ENCODE data around the gene C5orf15.

DNA sequence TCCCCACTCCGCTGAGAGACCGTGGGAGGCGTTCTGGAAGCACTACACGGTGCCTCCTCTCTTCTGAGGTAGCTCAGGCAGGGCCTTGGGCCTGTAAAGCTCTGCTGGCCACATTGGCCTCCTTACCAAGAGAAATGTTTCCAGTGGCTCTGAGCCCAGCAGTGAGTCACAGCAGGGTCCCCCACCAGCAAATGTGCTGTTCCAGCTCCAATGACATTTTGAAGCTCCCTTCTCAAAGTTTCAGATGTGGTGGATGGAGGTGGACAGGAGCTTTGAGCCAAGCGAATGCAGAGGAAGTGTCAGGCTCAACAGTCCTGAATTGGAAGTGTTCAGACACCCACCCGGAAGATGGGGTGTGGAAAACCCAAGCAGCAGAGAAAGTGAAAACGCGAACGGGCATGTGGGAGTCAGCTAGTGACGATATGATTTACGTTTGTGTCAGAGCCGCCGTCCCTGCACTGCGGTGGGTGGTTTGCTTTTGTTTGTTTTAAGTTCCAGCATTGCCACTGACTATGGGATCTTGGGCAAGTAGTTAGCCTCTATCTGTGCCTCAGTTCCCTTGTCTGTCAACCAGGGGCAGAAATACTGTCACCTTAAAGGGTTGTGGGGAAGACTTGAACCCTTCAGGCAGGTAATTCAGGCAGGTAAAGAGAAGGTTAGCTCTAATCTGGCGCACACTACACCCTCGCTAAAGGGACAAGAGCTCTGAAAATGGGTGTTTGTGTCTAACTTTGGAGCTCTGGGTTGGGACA is 38.2 kb downstream of the C5orf15 start:
- TF ChIP-seq PPARA (CRISPR knock-in tag; IDR thresholded peaks at IDR 0.05; ENCODE audit: borderline replicate concordance): no peak
- no peak for TF ChIP-seq ZFP3 (CRISPR knock-in tag; IDR thresholded peaks at IDR 0.05)
- TF ChIP-seq, protein P1, sequence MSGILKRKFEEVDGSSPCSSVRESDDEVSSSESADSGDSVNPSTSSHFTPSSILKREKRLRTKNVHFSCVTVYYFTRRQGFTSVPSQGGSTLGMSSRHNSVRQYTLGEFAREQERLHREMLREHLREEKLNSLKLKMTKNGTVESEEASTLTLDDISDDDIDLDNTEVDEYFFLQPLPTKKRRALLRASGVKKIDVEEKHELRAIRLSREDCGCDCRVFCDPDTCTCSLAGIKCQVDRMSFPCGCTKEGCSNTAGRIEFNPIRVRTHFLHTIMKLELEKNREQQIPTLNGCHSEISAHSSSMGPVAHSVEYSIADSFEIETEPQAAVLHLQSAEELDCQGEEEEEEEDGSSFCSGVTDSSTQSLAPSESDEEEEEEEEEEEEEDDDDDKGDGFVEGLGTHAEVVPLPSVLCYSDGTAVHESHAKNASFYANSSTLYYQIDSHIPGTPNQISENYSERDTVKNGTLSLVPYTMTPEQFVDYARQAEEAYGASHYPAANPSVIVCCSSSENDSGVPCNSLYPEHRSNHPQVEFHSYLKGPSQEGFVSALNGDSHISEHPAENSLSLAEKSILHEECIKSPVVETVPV (CRISPR knock-in tag; IDR thresholded peaks at IDR 0.05): no peak
